NOMO-1 (cell line): ENCODE data around the gene IL12RB2.

Experiments used
- DNase-seq, 2 experiments: peaks; one replicate each; lab custom pipeline; 2025; ENCODE audit not compliant: unreplicated experiment in 2 of 2; lab: John Stamatoyannopoulos, UW

The IL12RB2 gene

GRCh38 chr1:67307251-67308060 lies at the start of gene IL12RB2:
Gene IL12RB2 (plus strand): TSS chr1:67307873. CDS start chr1:67320369, 12,496 bp downstream.
- DNase-seq = no peak

DNA sequence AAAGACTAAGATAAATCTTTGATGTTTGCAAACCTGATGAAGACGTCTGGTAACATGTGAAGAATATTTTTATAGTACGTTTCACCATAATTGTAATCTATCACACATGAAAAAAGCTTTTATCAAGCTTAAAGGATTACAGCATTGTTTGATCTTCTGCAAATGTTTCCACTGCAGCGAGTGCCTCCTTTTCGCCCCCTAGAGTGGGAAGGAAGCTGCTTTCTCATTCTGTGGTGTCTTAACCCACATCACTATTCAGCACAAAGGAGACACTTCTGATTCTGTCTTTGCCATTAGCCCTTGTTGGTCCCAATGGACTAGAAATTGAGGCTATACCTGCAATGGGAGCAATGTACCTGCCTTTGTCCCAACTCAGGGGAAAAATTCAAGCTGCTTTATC lies 46.0 kb upstream of the IL12RB2 start:
- no peak for DNase-seq

GRCh38 chr1:67262735-67263134 lies 44.9 kb upstream of the IL12RB2 start:
- DNase-seq = no peak

- no peak for DNase-seq
Measured at GRCh38 chr1:67264152-67264551, 43.5 kb upstream of the IL12RB2 start.

DNA sequence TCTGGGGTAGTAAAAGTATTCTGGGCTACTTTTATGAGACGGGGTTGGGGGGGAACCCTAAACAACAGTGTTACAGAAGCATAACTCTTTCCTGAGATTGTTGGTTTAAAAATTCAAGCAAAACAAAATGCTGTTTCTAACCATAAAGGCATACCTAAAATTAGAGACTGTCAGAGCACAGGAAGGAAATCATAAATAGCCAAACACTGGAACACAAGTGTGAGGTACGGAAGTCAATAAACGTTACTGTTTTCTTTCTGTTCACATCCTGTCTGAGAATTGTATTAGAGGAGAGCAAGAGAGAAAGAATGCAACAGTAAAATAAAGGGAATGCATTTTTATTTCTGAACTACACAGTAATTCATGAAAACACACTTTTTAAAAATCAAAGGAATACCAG lies 42.8 kb upstream of the IL12RB2 start:
- peak in 1 of 2 experiments; percentile 46 for DNase-seq

- DNase-seq = no peak
Measured at GRCh38 chr1:67269061-67269460, 38.6 kb upstream of the IL12RB2 start.

- no peak for DNase-seq
Measured at GRCh38 chr1:67270541-67270940, 37.1 kb upstream of the IL12RB2 start.

- DNase-seq = no peak
Measured at GRCh38 chr1:67273591-67273990, 34.1 kb upstream of the IL12RB2 start.

GRCh38 chr1:67274623-67275325 lies 32.9 kb upstream of the IL12RB2 start:
- DNase-seq = no peak

GRCh38 chr1:67280696-67281095 lies 27.0 kb upstream of the IL12RB2 start:
- DNase-seq = no peak

GRCh38 chr1:67281244-67281643 lies 26.4 kb upstream of the IL12RB2 start:
- no peak for DNase-seq

DNA sequence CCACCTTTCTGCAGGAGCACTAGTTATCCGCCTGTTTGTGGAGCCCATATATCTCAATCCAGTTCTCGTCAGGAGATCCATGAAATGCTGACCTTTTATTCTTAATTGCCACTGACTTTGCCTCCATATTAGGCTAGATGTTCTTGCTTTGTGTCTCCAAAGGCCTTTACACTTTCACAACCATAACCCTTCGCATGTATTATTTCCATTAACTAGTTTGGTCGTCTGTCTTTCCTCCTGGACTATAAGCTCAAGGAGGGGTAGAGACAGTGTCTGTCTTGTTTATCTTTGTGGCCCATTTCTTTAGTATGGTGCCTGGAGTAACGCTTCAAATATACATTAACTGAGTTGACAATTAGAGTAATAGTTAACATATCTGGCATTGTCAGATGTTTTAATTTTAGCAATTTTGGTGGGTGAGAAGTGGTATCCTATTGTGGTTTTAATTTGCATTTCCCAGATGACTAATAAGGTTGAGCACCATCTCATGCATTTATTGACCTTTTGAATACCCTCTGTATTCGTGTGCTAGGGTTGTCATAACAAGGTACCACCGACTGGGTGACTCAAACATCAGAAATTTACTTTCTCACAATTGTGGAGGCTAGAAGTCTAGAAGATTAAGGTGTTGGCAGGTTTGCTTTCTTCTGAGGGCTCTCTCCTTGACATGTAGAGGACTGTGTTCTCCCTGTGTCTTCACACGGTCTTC lies 21.7 kb upstream of the IL12RB2 start:
- no peak for DNase-seq

GRCh38 chr1:67290236-67290635 lies 17.4 kb upstream of the IL12RB2 start:
- no peak for DNase-seq

GRCh38 chr1:67294836-67295617 lies 12.6 kb upstream of the IL12RB2 start:
- DNase-seq = no peak

DNA sequence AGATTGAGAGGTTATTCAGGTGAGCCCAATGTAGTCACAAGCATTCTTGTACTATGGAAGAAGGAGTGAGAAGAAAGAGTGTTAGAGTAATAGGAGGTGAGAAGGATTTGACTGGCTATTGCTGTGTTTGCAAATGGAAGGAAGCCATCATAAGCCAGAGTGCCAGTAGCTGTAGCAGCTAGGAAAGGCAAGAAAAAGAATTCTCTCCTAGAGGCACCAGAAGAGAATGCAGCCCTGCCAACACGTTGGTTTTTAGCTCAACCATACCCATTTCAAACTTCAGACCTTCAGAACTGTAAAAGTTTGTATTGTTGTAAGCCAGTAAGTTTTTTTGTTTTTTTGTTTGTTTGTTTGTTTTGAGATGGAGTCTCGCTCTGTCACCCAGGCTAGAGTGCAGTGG lies 8.9 kb upstream of the IL12RB2 start:
- no peak for DNase-seq

DNA sequence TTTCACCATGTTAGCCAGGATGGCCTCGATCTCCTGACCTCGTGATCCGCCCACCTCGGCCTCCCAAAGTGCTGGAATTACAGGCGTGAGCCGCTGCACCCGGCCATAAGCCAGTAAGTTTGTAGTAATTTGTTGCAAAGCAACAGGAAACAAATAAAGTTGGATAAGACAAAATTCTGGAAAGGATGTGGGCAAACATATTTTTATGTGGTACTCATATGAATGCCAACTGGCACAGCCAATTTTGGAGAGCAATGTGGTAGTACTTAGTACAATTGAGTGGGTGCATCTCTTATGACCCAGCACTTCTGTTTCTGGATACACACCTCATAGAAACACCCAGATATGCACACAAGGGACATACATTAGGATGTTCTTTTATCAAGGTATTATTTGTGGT lies 8.4 kb upstream of the IL12RB2 start:
- no peak for DNase-seq

DNA sequence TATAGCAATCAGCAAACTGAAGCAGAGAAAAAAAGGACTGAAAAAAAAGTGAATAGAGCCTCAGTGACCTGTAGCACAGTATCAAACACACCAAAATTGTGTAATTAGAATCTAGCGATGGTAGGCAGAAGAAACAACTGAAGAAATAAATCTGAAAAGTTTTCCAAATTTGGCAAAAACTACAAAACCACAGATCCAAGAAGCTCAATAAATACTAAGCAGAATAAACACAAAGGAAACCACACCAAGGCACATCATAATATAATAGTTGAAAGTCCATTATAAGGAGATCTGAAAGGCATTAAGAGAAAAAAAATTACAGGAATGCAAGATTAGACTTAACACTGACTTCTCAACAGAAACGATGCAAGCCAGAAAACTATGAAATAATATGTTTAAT lies 7.1 kb upstream of the IL12RB2 start:
- no peak for DNase-seq

DNA sequence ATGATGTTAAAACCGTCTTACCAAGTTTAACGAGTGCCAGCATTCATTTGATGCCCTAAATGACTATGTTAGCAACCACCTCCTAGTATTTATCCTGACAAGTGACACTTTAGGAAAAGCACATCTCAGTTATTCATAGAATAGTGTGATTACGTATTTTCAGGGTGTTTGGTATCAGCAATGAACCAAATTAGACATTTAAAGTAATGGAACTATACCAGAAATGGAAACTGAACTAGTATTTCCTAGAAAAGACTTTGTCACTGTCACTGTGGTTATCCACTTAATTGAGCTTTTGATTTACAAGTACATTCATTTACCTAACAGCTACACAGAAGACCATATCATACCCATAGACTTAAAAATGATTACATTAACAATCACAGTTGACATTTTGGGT lies 3.6 kb upstream of the IL12RB2 start:
- DNase-seq = no peak

DNA sequence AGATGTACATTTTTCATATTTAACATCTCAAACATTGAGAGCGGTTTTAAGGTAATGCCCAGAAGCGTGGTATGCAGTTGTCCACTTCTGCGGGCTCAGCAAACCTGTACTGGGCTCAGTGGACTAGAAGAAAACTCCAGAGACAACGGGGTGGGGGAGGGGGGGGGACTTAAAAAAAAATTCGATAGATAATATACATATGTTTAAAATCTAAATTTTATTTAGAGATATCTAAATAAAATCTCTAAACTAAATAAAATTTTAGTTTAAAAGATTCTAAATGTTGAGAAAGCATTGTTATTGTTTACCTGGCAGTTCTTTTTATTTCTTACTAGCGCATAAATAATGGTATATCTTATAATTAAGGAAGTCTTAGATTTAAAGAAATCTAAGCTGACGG lies 1.1 kb upstream of the IL12RB2 start:
- no peak for DNase-seq

GRCh38 chr1:67308136-67308535 lies 463 bp downstream of the IL12RB2 start:
- no peak for DNase-seq

GRCh38 chr1:67312615-67313014 lies 4.9 kb downstream of the IL12RB2 start:
- DNase-seq = no peak
